ENCODE results near the gene KRT78. TPM values are rescaled to one million over a fixed set of nuclear protein-coding genes. Genes with fewer than 3 reads are reported as not detected.

Gene KRT78
- total RNA-seq, 1 donor from 2014 or later, result not detected

GRCh38 chr12:52832451-52832850, 16.3 kb downstream of the KRT78 start:
- H3K27me3 Mint-ChIP-seq, result peaks cover 16% of the 10 kb centered on the region
- no peak for DNase-seq (ENCODE audit: low spot score, unreplicated experiment)
- H3K36me3 Mint-ChIP-seq (ENCODE audit: insufficient read depth), result no peaks in the 10 kb centered on the region
- no peak overlapping the region for H3K27ac Mint-ChIP-seq
- TF ChIP-seq CTCF (IDR thresholded peaks at IDR 0.05; ENCODE audit: unreplicated experiment), result no peak
- H3K4me1 Mint-ChIP-seq (ENCODE audit: low read depth), result peaks cover 2% of the 10 kb centered on the region
- H3K4me3 Mint-ChIP-seq (ENCODE audit: low read depth), result no peak overlapping the region
- no peaks in the 10 kb centered on the region for H3K9me3 Mint-ChIP-seq (ENCODE audit: low read depth)

GRCh38 chr12:52831251-52831650, 17.5 kb downstream of the KRT78 start:
- no peak overlapping the region for H3K27ac Mint-ChIP-seq
- DNase-seq (ENCODE audit: low spot score, unreplicated experiment), result no peak
- H3K9me3 Mint-ChIP-seq (ENCODE audit: low read depth), result peaks cover 3% of the 10 kb centered on the region
- no peak overlapping the region for H3K4me3 Mint-ChIP-seq (ENCODE audit: low read depth)
- TF ChIP-seq CTCF (IDR thresholded peaks at IDR 0.05; ENCODE audit: unreplicated experiment), result no peak
- no peaks in the 10 kb centered on the region for H3K36me3 Mint-ChIP-seq (ENCODE audit: insufficient read depth)
- peaks cover 7% of the 10 kb centered on the region for H3K27me3 Mint-ChIP-seq
- H3K4me1 Mint-ChIP-seq (ENCODE audit: low read depth), result peaks cover 8% of the 10 kb centered on the region

- DNase-seq (ENCODE audit: low spot score, unreplicated experiment), result no peak
- H3K4me1 Mint-ChIP-seq (ENCODE audit: low read depth), result peaks cover 8% of the 10 kb centered on the region
- TF ChIP-seq CTCF (IDR thresholded peaks at IDR 0.05; ENCODE audit: unreplicated experiment), result no peak
- H3K27me3 Mint-ChIP-seq, result peaks cover 6% of the 10 kb centered on the region
- peaks cover 3% of the 10 kb centered on the region for H3K9me3 Mint-ChIP-seq (ENCODE audit: low read depth)
- H3K36me3 Mint-ChIP-seq (ENCODE audit: insufficient read depth), result no peaks in the 10 kb centered on the region
- H3K27ac Mint-ChIP-seq, result no peak overlapping the region
- H3K4me3 Mint-ChIP-seq (ENCODE audit: low read depth), result no peak overlapping the region
Measured at GRCh38 chr12:52829986-52830770, 18.6 kb downstream of the KRT78 start.

GRCh38 chr12:52828591-52829021, 20.2 kb downstream of the KRT78 start:
- H3K4me3 Mint-ChIP-seq (ENCODE audit: low read depth), result no peak overlapping the region
- no peak for DNase-seq (ENCODE audit: low spot score, unreplicated experiment)
- peaks cover 8% of the 10 kb centered on the region for H3K27me3 Mint-ChIP-seq
- H3K27ac Mint-ChIP-seq, result no peak overlapping the region
- no peaks in the 10 kb centered on the region for H3K36me3 Mint-ChIP-seq (ENCODE audit: insufficient read depth)
- H3K4me1 Mint-ChIP-seq (ENCODE audit: low read depth), result peaks cover 8% of the 10 kb centered on the region
- H3K9me3 Mint-ChIP-seq (ENCODE audit: low read depth), result peaks cover 3% of the 10 kb centered on the region
- TF ChIP-seq CTCF (IDR thresholded peaks at IDR 0.05; ENCODE audit: unreplicated experiment), result no peak

- Mint-ChIP-seq H3K27ac (no peak overlapping the region), H3K4me3 (ENCODE audit: low read depth) (no peak overlapping the region), H3K4me1 (ENCODE audit: low read depth) (peaks cover 8% of the 10 kb centered on the region), H3K36me3 (ENCODE audit: insufficient read depth) (no peaks in the 10 kb centered on the region), H3K9me3 (ENCODE audit: low read depth) (peaks cover 3% of the 10 kb centered on the region), H3K27me3 (peaks cover 9% of the 10 kb centered on the region)
- no peak for DNase-seq (ENCODE audit: low spot score, unreplicated experiment)
- TF ChIP-seq CTCF (IDR thresholded peaks at IDR 0.05; ENCODE audit: unreplicated experiment), result no peak
Measured at GRCh38 chr12:52828156-52828555, 20.6 kb downstream of the KRT78 start.
